Stomach (tissue), 4 donors: ENCODE results near the gene TAOK1.

ENCODE experiments used
- EP300 ChIP-seq: sonication (generic); formaldehyde crosslinking; IDR thresholded peaks from one replicate; pipeline ENCODE4 v1.6.1; 2017; ENCODE audit warnings: antibody characterized with exemption
- POLR2A ChIP-seq, 4 donors: fragments of 450-650 bp; IDR thresholded peaks; one replicate each; pipeline ENCODE4 v1.6.1; 2016; ENCODE audit warnings: antibody characterized with exemption in 4 of 4, control low read depth in 2 of 4, mild to moderate bottlenecking in 1 of 4, moderate library complexity in 1 of 4
- TF ChIP-seq, protein P1 (sequence below), 7 experiments: fragments of 450-650 bp in 4 of 7; fragments of 200-600 bp in 3 of 7; sonication (generic) in 3 of 7; IDR thresholded peaks; one replicate each; pipeline ENCODE4 v1.5.1; 2016 to 2019; ENCODE audit warnings: antibody characterized with exemption in 7 of 7, control low read depth in 2 of 7, mild to moderate bottlenecking in 1 of 7

DNA sequence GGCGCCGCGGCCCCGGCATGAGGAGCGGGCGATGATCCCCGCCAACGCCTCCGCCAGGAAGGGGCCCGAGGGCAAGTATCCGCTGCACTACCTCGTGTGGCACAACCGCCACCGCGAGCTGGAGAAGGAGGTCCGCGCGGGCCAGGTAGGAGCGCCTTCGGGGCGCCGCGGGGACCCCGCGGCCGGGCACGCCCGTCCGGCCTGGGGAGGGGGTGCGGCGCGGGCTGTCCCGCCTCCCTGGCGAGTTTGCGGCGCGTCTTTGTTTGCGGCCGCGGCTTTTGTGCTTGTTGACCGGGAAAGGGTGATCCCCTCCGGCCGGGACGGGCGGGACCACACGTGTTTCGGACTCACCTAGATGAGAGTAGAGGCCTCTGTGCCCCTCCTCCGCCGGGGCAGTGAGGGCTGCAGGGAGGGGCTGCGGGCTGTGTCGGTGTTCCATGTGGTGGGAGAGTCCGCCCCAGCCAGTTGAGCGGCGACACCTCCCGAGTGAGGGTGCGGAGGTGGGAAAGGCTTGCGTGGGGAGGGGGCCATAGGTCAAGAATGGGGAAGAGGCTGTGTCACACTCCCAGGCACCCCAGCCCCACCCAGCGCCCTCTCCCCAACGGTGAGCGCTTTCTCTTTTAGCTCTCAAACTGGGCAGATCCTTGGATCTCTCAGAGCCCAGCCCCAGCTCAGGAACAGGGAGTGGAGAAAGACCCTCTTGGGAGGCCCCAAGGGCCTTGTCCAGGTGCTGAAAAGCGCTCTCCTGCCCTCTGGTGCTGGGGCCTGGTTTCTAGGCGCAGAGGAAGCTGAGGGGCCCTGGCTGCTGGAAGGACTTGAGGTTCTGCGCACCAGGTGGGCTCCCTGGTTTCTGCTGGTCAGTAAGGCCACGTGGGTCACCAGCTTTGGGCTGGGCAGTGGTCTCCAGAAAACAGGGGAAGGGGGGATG, 203.7 kb downstream of the TAOK1 start:
- TF ChIP-seq, protein P1, sequence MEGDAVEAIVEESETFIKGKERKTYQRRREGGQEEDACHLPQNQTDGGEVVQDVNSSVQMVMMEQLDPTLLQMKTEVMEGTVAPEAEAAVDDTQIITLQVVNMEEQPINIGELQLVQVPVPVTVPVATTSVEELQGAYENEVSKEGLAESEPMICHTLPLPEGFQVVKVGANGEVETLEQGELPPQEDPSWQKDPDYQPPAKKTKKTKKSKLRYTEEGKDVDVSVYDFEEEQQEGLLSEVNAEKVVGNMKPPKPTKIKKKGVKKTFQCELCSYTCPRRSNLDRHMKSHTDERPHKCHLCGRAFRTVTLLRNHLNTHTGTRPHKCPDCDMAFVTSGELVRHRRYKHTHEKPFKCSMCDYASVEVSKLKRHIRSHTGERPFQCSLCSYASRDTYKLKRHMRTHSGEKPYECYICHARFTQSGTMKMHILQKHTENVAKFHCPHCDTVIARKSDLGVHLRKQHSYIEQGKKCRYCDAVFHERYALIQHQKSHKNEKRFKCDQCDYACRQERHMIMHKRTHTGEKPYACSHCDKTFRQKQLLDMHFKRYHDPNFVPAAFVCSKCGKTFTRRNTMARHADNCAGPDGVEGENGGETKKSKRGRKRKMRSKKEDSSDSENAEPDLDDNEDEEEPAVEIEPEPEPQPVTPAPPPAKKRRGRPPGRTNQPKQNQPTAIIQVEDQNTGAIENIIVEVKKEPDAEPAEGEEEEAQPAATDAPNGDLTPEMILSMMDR (IDR thresholded peaks at IDR 0.05): peak in 1 of 7 experiments; percentile 13
- TF ChIP-seq EP300 (no peak), POLR2A (IDR thresholded peaks at IDR 0.05) (no peak)
